Measurements from ENCODE around the gene METTL25. TPM values are rescaled to one million over a fixed set of nuclear protein-coding genes. Genes with fewer than 3 reads are reported as not detected.

The METTL25 gene
- total RNA-seq, 1 donor from 2014 or later = 11.7 TPM

DNA sequence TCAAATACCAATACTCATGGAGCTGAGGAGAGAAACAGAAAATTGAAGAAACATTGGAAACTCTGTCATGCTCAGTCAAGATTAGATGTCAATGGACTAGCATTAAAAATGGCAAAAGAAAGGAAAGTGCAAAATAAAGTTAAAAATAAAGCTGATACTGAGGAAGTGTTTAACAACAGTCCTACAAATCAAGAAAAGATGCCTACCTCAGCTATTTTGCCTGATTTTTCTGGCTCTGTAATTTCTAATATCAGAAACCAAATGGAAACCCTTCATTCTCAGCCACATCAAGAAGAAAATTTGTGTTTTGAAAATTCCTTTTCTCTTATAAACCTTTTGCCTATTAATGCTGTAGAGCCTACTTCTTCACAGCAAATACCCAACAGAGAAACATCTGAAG lies 40.5 kb downstream of the METTL25 start:
- intact Hi-C loops (cut with micrococcal nuclease) = no loop called here

DNA sequence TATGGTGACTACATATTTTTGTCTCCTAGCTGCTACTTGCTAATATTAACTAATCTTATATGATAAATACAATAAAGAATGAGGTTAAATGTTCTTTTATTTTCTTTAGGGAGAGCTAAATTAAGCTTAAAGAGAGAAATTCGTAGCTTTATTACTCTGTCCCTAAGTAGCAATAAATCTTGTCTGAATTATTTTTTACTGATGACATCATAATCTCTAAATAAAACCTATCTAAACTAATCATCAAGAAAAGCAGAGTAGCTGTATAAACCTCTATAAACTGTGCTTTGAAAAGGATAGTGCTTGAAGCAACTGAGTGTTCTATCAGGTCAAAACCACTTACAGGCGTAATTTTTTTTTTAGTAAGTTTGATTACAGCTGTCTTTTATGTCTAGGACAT lies 42.5 kb downstream of the METTL25 start:
- intact Hi-C loops (cut with micrococcal nuclease) = no loop called here

DNA sequence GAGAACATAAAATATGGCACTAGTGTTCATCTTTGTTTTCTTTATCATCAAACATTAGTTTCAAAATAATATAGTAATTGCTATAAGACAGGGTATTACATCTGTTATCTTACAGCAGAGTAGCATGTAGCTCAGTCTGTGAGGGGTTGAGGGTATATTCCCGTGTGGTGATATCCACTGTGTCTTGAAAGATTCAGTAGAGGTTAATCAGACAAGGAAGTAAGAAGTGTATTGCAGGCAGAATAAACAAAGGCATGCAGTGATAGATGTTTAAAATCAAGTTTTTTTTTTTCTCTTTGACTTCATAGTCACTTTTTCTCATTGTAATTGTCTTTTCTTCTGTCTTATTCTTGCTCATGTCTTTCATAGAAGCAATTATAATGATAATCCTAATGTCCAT lies 48.3 kb downstream of the METTL25 start:
- intact Hi-C loops (cut with micrococcal nuclease) = no loop called here

- intact Hi-C loops (cut with micrococcal nuclease) = no loop called here
These were observed 49.2 kb downstream of the METTL25 start for GRCh38 chr12:82407481-82407880.

- intact Hi-C loops (cut with micrococcal nuclease) = no loop called here
These were observed 50.5 kb downstream of the METTL25 start for GRCh38 chr12:82408844-82409243.

GRCh38 chr12:82411546-82412230 lies 53.4 kb downstream of the METTL25 start:
- intact Hi-C loops (cut with micrococcal nuclease) = no loop called here

DNA sequence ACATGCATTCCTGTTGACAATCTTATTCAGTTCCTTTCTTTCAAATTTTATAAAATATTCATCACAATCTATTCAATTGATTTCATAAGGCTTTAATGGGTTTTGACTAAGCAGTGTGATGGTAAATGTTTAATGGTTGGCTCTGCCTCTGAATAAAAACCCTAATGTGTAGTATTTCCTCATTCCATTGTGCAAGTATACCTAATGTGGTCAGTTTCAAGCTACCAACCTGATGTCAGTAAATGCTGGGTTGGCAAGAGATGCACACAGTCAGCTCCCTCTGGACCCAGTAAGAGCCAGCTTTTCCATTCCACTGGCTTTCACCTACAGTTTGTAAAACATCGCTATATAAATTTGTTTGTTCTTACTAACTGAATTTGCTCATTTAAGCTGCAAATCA lies 53.9 kb downstream of the METTL25 start:
- intact Hi-C loops (cut with micrococcal nuclease) = no loop called here

- intact Hi-C loops (cut with micrococcal nuclease) = no loop called here
These were observed 55.7 kb downstream of the METTL25 start for GRCh38 chr12:82414044-82414443.

DNA sequence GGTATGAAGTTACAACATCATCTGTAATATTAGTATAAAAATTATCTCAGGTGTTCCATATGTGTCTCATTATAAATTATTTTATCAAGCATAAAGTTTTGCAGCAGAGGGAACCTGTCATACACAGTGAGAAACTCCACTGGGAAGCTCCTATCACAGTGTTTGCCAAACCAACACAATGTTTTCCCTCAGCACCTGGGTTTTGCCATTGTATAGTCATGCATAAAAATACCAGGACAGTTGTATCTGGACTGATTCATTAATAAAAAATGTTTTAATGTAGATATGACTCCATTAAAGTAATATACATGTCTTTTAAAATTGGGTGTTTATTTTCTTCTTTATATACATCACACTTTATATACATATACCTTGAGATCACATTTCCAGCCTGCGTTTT lies 56.6 kb downstream of the METTL25 start:
- intact Hi-C loops (cut with micrococcal nuclease) = no loop called here

DNA sequence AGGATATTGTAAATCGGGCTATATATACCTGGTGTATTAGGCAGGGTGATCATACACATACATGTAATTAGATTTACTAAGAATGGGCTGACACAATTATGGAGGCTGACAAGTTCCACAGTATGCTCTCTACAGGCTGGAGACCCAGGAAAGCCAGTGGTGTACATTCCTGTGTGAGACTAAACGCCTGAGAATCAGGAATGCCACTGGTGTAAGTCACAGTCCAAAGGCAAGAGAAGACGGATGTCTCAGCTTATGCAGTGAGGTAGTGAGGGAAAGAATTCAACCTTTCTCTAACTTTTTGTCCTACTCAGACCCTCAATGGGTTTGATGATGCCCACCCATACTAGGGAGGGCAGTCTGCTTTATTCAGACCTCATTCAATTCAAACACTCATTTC lies 57.1 kb downstream of the METTL25 start:
- intact Hi-C loops (cut with micrococcal nuclease) = no loop called here

GRCh38 chr12:82425241-82425640 lies 66.9 kb downstream of the METTL25 start:
- intact Hi-C loops (cut with micrococcal nuclease) = no loop called here

DNA sequence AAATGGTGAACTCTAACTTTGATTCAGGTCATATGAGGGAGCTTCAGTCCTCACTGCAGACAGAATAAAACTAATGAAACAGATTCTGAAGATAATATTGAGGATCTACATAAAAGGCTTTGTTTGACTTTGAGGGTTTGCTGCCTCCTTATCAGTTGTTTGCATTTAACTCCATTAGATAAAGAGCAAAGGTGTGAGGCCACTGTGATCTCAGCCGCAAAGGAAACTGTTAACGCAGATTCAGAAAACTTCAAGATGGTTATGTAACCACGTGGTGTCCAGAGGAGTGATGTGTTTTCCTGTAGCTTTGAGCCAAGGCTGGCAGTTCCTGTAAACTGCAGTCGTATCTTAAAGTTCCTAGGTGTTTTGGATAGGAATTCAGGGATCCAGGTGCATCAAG lies 67.8 kb downstream of the METTL25 start:
- intact Hi-C loops (cut with micrococcal nuclease) = no loop called here

GRCh38 chr12:82426586-82426985 lies 68.3 kb downstream of the METTL25 start:
- intact Hi-C loops (cut with micrococcal nuclease) = no loop called here

- intact Hi-C loops (cut with micrococcal nuclease) = no loop called here
These were observed 72.3 kb downstream of the METTL25 start for GRCh38 chr12:82430541-82431145.

DNA sequence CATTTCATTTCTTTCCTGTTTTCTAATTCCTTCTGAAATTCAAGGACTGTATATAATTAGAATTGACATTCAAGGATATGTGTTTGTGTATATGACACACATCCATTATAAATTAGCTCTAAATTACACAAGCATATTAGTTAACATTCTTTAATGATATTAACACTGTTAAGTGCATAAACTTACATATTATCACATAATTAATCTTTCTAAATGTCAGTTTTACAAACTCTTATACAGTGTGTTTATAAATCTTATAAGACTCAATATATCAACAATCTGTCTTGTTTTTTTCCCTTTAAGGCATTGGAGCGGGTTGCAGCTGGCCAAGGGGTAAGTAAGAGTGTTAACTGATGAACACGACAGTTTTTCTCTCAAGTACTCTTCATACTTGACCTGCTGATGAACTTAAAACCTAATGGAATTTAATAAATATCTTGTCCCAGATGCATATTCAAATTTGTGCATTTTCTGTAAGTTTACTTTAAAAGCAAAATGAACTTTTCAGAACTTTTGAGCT lies 76.1 kb downstream of the METTL25 start:
- intact Hi-C loops (cut with micrococcal nuclease) = no loop called here

- intact Hi-C loops (cut with micrococcal nuclease) = no loop called here
These were observed 78.0 kb downstream of the METTL25 start for GRCh38 chr12:82436354-82436753.

- intact Hi-C loops (cut with micrococcal nuclease) = no loop called here
These were observed 79.4 kb downstream of the METTL25 start for GRCh38 chr12:82437744-82438143.

DNA sequence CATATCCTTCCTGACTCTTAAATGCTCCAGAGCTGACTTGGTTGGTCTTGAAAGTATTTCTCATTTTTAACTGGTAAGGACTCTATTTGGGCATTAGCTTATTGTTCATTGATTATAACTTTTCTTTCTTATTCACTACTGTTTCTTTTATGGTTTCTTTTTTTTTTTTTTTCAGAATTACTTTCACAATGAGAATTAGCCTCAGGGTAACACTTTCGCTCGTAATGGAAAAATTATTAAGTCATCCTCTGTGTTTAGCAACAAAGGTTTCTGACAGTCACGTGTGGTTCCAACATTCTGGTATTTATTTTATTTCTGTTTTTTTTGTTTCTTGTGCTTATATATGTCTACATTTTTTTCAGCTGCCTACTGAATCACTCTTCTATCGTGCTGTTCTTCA lies 80.0 kb downstream of the METTL25 start:
- intact Hi-C loops (cut with micrococcal nuclease) = no loop called here

GRCh38 chr12:82440885-82441284 lies 82.6 kb downstream of the METTL25 start:
- intact Hi-C loops (cut with micrococcal nuclease) = no loop called here

DNA sequence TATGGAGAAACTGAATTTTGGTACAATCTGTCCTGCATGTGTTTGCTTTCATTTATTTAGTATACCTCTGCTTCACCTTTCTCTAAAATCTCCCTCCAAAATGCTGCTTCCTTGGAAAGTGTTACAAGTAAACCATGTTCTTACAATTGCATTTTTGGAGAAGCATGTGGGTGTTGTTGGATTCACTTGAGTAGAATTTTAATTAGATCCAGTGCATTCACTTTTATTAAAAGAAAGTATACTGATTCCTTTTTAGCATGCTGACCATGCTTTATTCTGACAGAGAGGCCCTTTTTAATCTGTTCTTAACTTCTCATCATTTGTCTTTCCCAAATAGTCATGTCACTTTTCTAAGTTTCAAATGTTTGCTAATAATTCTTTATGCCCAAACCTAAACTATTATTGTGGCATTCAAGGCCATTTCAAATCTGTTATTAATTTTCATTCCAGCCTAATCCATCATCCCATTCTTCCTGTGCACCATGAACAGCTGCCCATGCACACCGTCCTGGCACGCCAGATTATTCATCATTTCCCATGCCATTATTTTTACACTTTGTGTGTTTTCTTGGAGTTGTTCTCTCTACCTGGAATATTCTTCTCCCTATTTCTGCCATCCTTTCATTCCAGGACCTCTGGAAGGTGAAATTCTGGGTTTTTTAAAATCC lies 90.7 kb downstream of the METTL25 start:
- intact Hi-C loops (cut with micrococcal nuclease) = no loop called here

- intact Hi-C loops (cut with micrococcal nuclease) = no loop called here
These were observed 98.3 kb downstream of the METTL25 start for GRCh38 chr12:82456633-82457032.

- intact Hi-C loops (cut with micrococcal nuclease) = no loop called here
These were observed 99.8 kb downstream of the METTL25 start for GRCh38 chr12:82458101-82458500.

DNA sequence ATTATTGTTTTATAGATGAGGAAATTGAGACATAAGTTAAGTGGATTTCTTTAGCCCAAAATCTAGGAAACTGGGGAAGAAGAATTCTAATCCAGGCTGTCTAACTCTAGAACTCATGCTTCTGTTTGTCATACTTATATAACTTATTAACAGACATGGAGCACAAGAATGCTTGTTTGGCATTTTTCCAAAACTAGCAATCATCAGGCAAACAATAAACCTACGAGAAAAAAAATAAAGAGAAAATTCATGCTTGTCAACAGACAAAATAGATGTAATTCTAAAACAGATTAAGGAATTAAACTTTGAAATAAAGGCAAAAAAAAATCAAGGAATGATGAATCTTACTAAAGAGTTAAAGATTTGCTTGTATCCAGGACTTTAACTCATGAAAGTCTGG lies 103.1 kb downstream of the METTL25 start:
- intact Hi-C loops (cut with micrococcal nuclease) = no loop called here
